ENCODE measurements around the gene HOXB8.

HOXB8 gene

DNA sequence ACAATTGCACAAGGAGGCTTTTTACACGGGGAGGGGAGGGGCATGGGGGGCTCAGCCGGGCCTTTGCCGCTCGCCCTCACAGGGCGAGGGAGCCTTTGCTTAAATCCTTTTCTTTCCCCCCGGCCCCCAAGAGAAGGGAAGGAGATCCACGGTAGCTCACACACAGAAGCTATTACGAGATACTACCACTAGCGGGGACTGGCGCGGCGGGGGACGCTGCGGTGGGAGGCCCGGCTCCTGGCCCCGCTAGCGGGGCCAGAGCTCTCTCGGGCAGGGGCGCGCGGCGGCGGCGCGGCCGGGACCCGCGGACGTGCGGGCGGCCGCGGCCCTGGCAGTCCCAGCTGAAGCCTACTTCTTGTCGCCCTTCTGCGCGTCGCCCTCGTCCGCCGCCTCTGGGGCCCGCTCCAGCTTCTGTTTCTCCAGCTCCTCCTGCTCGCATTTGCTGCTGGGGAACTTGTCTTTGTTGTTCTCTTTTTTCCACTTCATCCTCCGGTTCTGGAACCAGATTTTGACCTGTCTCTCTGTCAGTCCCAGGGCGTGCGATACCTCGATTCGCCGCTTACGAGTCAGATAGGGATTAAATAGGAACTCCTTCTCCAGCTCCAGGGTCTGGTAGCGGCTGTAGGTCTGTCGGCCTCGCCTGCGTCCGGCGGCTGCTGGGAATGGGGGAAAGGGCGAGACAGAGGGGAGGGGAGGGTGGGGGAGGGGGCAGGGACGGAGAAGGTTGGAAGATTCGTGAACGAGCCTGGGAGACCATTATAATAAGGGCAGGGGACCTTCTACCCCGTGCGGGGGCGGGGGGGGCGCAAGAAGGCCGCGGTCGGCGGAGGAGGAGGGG lies 2.0 kb downstream of the HOXB8 start:
- peak overlapping the region; percentile 6 to 49 for H3K4me3 ChIP-seq
- no peak for DNase-seq
- peaks cover 12 to 99% of the 10 kb centered on the region in 2 donors for H3K27me3 ChIP-seq
- intact Hi-C loops (cut with DNase I; ENCODE audit: low total_unique reads): no loop called here
- no peak overlapping the region for H3K27ac ChIP-seq
- no peaks in the 10 kb centered on the region for H3K9me3 ChIP-seq
- peaks cover 0 to 58% (median 46%) of the 10 kb centered on the region in 4 donors for H3K4me1 ChIP-seq
- H3K36me3 ChIP-seq: no peaks in the 10 kb centered on the region
- peak; percentile 6 to 33 for TF ChIP-seq CTCF (IDR thresholded peaks at IDR 0.05)

- Histone ChIP-seq H3K36me3 (no peaks in the 10 kb centered on the region), H3K4me1 (peaks cover 0 to 52% (median 43%) of the 10 kb centered on the region in 4 donors), H3K9me3 (no peaks in the 10 kb centered on the region), H3K27ac (no peak overlapping the region), H3K4me3 (peak overlapping the region; percentile 6 to 49), H3K27me3 (peaks cover 12 to 99% of the 10 kb centered on the region in 2 donors)
- no peak for TF ChIP-seq CTCF (IDR thresholded peaks at IDR 0.05)
- intact Hi-C loops (cut with DNase I; ENCODE audit: low total_unique reads): no loop called here
- no peak for DNase-seq
Measured at GRCh38 chr17:48612456-48612853, 2.6 kb downstream of the HOXB8 start.

GRCh38 chr17:48611681-48612455 lies 3.2 kb downstream of the HOXB8 start:
- no peak for DNase-seq
- Histone ChIP-seq H3K9me3 (no peaks in the 10 kb centered on the region), H3K4me1 (peaks cover 0 to 50% (median 43%) of the 10 kb centered on the region in 4 donors), H3K27me3 (peaks cover 12 to 99% of the 10 kb centered on the region in 2 donors), H3K36me3 (no peaks in the 10 kb centered on the region), H3K4me3 (peak overlapping the region; percentile 38 to 49), H3K27ac (peak overlapping the region in 1 of 2 donors; percentile 6)
- no peak for TF ChIP-seq CTCF (IDR thresholded peaks at IDR 0.05)
- intact Hi-C loops (cut with DNase I; ENCODE audit: low total_unique reads): no loop called here

- no peak overlapping the region for H3K27ac ChIP-seq
- peaks cover 12 to 99% of the 10 kb centered on the region in 2 donors for H3K27me3 ChIP-seq
- no peak for DNase-seq
- no peaks in the 10 kb centered on the region for H3K9me3 ChIP-seq
- peaks cover 0 to 50% (median 43%) of the 10 kb centered on the region in 4 donors for H3K4me1 ChIP-seq
- intact Hi-C loops (cut with DNase I; ENCODE audit: low total_unique reads): no loop called here
- H3K4me3 ChIP-seq: peak overlapping the region; percentile 38 to 49
- H3K36me3 ChIP-seq: no peaks in the 10 kb centered on the region
- no peak for TF ChIP-seq CTCF (IDR thresholded peaks at IDR 0.05)
Measured at GRCh38 chr17:48611213-48611612, 3.9 kb downstream of the HOXB8 start.

- no peak for TF ChIP-seq CTCF (IDR thresholded peaks at IDR 0.05)
- Histone ChIP-seq H3K27ac (peak within 1 kb of the TSS in 1 of 2 donors; percentile 6), H3K4me3 (peak within 1 kb of the TSS; percentile 38 to 49), H3K4me1 (peaks cover 0 to 50% (median 43%) of the 10 kb centered on the region in 4 donors), H3K36me3 (no peaks in the 10 kb centered on the region), H3K27me3 (peaks cover 12 to 99% of the 10 kb centered on the region in 2 donors), H3K9me3 (no peaks in the 10 kb centered on the region)
- peak in 1 of 2 donors; percentile 54 for DNase-seq
- intact Hi-C loops (cut with DNase I; ENCODE audit: low total_unique reads): no loop called here
Measured at GRCh38 chr17:48610282-48611211, 4.5 kb downstream of the HOXB8 start, which contains the start of gene HOXB7. Gene HOXB7, minus strand, starts transcription at chr17:48611017. Its CDS starts 99 bp downstream, at chr17:48610918.

All from tibial artery (tissue), 4 donors.